Right atrium auricular region (tissue), 2 donors: ENCODE results near the gene MXI1. TPM values are rescaled to one million over a fixed set of nuclear protein-coding genes. Genes with fewer than 3 reads are reported as not detected.
A peak's percentile ranks its signal among the peaks of the same experiment; 100 is the strongest.

Source experiments
- DNase-seq: peaks from one replicate; pipeline ENCODE4 v3.0.0-alpha.2; 2019; ENCODE audit warnings: low spot score
- H3K27ac ChIP-seq, 2 donors: fragments of 200-600 bp; sonication (generic); 1 replicate in 1 of 2; 2 replicates in 1 of 2; pipeline ENCODE4 v1.5.1; 2016 to 2019
- H3K27me3 ChIP-seq, 2 donors: fragments of 200-600 bp; sonication (generic); one replicate each; pipeline versions ENCODE4 v1.5.1 to v1.6.0; 2017 to 2019
- H3K36me3 ChIP-seq: fragments of 200-600 bp; sonication (generic); one replicate; pipeline ENCODE4 v1.5.1; 2016
- H3K4me1 ChIP-seq, 2 donors: fragments of 200-600 bp; sonication (generic); one replicate each; pipeline versions ENCODE4 v1.5.1 to v1.6.0; 2017 to 2019
- H3K4me3 ChIP-seq, 2 donors: fragments of 200-600 bp; sonication (generic); 1 replicate in 1 of 2; 2 replicates in 1 of 2; pipeline ENCODE4 v1.5.1; 2017 to 2019; ENCODE audit warnings: mild to moderate bottlenecking in 1 of 2, moderate library complexity in 1 of 2
- H3K9me3 ChIP-seq, 2 donors: fragments of 200-600 bp; sonication (generic); one replicate each; pipeline ENCODE4 v1.5.1; 2019
- CTCF ChIP-seq, 2 donors: fragments of 200-600 bp; sonication (generic); IDR thresholded peaks; one replicate each; pipeline ENCODE4 v1.5.1; 2019; ENCODE audit warnings: antibody characterized with exemption in 2 of 2
- total RNA-seq, 2 donors: library from RNA; depleted of rRNA; stranded (reverse); fragments of >200 nt; gene quantifications; one replicate each; pipeline ENCODE4 v1.1.0, GENCODE V29; 2016

Gene MXI1
- total RNA-seq, 2 donors from 2014 or later: 50.8 to 78.8 TPM

GRCh38 chr10:110275128-110275729 lies 67.8 kb downstream of the MXI1 start:
- H3K9me3 ChIP-seq: no peaks in the 10 kb centered on the region
- H3K27me3 ChIP-seq: no peaks in the 10 kb centered on the region
- H3K4me1 ChIP-seq: peaks cover 0 to 71% of the 10 kb centered on the region in 2 donors
- H3K27ac ChIP-seq: peak overlapping the region; percentile 84 to 89
- no peak for DNase-seq
- no peak overlapping the region for H3K4me3 ChIP-seq
- TF ChIP-seq CTCF (IDR thresholded peaks at IDR 0.05): no peak
- peaks cover 3% of the 10 kb centered on the region for H3K36me3 ChIP-seq

GRCh38 chr10:110276603-110277002 lies 69.2 kb downstream of the MXI1 start:
- Histone ChIP-seq H3K27me3 (no peaks in the 10 kb centered on the region), H3K9me3 (no peaks in the 10 kb centered on the region), H3K4me1 (peaks cover 0 to 58% of the 10 kb centered on the region in 2 donors), H3K4me3 (no peak overlapping the region), H3K27ac (peak overlapping the region in 1 of 2 donors; percentile 89), H3K36me3 (peaks cover 3% of the 10 kb centered on the region)
- no peak for DNase-seq
- no peak for TF ChIP-seq CTCF (IDR thresholded peaks at IDR 0.05)

GRCh38 chr10:110277591-110277990 lies 70.2 kb downstream of the MXI1 start:
- Histone ChIP-seq H3K9me3 (no peaks in the 10 kb centered on the region), H3K4me3 (no peak overlapping the region), H3K4me1 (peaks cover 0 to 54% of the 10 kb centered on the region in 2 donors), H3K36me3 (peaks cover 3% of the 10 kb centered on the region), H3K27ac (peak overlapping the region in 1 of 2 donors; percentile 18), H3K27me3 (no peaks in the 10 kb centered on the region)
- no peak for DNase-seq
- no peak for TF ChIP-seq CTCF (IDR thresholded peaks at IDR 0.05)

GRCh38 chr10:110278562-110279406 lies 71.4 kb downstream of the MXI1 start:
- TF ChIP-seq CTCF (IDR thresholded peaks at IDR 0.05): no peak
- Histone ChIP-seq H3K27ac (peak overlapping the region; percentile 5 to 27), H3K9me3 (no peaks in the 10 kb centered on the region), H3K27me3 (no peaks in the 10 kb centered on the region), H3K4me1 (peaks cover 0 to 44% of the 10 kb centered on the region in 2 donors), H3K36me3 (peaks cover 3% of the 10 kb centered on the region), H3K4me3 (no peak overlapping the region)
- DNase-seq: no peak

- peak; percentile 52 to 87 for TF ChIP-seq CTCF (IDR thresholded peaks at IDR 0.05)
- Histone ChIP-seq H3K4me1 (peaks cover 0 to 37% of the 10 kb centered on the region in 2 donors), H3K4me3 (no peak overlapping the region), H3K36me3 (peaks cover 10% of the 10 kb centered on the region), H3K27me3 (no peaks in the 10 kb centered on the region), H3K9me3 (no peaks in the 10 kb centered on the region), H3K27ac (peak overlapping the region; percentile 5 to 27)
- DNase-seq: peak; percentile 75
These were observed 72.1 kb downstream of the MXI1 start for GRCh38 chr10:110279407-110279986.
